Kasumi-1 (cell line): Measurements from ENCODE around the gene KDM4C.
"Not testable (repeated sequence)": the region's sequence is repeated elsewhere in the genome, so short reads cannot be mapped to it uniquely, and the experiment has no call there.

ENCODE experiments used
- DNase-seq, 2 experiments: peaks; one replicate each; lab custom pipeline; 2025; lab: John Stamatoyannopoulos, UW

KDM4C gene

DNA sequence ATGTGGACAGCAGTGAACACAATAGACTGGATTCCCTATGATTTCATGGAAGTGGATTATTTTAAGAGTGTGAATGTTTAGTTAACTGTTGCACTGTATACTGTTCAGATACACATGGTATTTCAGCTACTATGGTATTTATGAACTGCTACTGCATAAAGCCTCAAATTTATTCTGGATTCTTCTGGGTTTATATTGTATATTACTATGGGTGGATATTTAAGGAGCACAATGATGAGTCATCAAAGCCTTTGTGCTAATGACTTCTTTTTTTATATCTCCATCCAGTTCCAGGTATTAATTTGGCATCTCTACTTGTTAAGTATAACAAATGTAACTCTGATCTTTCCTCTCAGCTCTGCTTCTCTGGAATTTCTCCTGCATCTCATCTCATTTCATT lies 6.8 kb downstream of the KDM4C start:
- DNase-seq: no peak

DNA sequence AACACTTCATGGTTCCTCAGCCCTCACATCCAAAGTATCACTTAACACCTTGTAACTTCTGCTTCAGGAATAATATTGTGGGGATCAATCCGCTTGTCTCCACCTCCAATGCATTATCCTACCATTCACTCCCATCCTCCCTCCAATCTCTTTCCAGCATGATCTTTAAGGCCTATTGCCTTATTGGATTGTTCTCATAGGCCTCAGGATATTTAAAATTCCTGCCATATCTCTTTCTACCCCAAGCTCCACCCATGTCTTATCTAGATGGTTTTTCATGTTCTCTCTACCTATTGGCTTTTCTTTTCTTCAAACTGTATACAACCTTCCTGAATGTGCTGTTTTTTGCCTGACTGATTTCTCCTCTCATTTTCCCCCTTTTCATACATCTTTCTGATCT lies 7.2 kb downstream of the KDM4C start:
- DNase-seq: no peak

DNA sequence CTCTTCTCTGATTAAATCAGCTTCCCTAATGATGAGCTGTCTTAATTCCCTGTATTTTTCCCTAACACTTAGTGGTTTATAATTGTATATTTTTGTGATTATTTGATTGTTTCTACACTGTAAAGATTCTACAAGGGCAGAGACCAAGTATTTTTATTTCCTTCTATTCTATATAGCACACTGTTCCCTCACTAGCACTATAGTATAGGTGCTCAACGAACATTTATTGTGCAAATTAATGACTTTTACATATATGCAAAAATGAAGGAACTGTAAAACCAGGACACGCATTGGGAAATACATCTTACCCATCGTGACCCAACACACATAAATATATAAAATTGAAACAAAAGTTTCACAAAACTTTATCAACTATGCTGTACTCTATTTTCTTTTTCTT lies 7.6 kb downstream of the KDM4C start:
- no peak for DNase-seq

DNA sequence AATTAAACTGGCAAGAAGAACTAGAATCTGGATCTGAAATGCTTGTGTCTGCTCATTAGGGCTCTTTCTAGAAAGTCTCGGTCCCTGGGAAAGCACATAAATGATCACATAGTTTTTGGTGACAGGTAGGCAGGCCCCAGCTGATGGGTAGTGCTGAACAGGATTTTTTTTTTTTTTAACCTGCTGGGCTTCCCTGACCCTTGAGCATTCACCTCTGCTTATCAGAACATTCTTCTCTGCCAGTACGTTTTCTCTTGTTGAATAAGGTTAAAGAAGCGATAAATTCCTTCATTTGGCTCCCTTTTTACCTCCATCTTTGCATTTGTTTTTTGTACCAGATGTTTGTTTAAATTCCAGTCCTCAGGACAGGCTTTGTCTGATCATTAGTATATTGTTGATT lies 8.8 kb downstream of the KDM4C start:
- no peak for DNase-seq

DNA sequence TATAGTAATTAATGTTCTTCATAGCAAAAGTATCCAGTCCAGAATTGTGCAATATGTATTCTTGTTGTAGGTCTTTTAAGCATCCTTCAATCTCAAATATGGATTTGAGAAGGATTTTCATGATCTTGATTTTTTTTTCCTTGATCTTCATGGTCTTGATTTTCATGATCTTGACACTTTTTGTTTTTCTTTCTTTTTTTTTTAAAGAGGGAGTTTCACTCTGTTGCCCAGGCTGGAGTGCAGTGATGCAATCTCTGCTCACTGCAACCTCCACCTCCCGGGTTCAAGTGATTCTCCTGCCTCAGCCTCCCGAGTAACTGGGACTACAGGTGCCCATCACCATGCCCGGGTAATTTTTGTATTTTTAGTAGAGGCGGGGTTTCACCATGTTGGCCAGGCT lies 10.8 kb downstream of the KDM4C start:
- not testable (repeated sequence) for DNase-seq

DNA sequence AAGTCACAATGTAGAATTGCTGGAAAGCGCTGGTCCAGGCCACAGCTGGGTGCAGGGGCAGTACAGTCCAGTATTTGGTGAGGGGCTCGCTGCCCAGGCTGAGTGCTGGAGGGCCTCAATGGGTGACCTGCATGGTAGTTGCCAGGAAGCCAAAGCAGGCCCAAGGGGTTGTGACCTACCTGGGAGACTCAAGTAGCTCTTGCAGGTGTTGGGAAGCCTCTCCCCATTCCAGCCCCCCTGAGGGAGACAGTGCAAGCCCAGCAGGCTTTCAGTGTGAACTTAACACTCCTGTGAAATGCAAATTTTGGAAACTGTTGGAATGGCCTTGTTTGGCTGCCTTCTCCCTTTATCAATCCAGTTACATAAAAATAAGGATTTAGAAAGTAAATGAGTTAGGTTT lies 13.9 kb downstream of the KDM4C start:
- DNase-seq: no peak

DNA sequence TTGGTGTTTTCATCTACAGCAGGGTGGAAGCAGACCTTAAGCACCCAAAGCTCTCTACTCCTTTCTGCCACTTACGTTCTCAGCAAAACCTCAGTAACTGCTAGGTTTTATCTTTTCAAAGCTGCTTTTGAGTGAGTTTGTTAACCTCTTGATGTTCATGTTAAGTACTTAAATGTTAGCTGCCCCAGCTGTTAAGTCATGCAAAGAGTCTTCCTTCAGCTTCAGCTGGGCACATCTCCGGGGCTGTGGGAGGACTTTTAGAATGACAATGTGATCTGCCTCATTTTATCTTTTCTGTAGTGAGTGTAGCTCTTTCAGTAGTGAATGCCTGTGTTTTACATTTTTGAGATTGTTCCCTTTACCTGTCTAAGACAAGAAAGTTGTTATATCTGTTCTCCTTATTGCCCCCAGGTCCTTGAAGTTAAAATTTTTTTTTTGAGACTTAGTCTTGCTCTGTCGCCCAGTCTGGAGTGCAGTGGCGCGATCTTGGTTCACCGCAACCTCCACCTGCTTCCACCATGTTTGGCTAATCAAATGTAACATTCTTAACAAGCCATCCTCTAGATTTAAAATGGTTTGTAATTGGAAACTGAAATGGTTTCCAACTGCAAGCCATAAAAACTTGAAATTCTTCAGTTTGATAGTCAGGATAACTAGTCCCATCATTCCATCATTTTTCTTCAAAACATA lies 19.6 kb downstream of the KDM4C start:
- no peak for DNase-seq

DNA sequence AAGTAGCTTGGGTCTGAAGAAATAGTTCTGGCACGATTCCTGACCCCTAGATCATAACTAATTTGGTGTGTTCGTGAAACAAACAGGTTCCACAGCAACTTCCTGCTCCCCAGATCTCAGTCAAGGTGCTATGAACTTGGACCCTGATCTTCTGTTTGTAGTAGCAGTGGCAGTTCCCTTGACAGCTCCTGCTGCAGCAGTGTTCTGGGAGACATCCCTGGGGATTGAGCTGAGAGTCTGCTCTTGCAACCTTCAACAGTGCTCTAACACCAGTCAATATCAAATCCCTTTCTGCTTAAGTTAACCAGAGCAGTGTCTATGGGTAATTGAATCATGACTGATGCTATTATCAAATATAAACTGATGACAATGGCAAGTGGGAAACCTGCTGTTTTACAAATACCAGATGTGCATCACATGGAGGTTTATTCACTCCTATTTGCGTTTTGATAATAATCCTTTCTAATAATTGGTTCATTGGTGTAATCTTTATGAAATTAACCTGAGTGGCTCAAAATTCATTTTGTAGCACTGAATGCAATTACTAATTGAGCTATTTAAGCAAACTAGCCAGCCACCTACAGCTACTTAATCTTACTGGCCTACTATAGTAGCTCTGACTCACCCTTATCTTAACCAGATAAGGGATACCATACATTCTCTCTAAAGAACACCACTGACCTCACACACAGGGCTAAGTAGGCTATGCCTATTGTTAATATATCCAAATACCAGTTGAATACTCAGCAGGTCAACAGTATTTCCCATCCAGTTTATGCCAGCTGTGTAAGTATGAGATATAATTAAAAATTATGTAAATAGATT lies 21.9 kb downstream of the KDM4C start:
- no peak for DNase-seq

DNA sequence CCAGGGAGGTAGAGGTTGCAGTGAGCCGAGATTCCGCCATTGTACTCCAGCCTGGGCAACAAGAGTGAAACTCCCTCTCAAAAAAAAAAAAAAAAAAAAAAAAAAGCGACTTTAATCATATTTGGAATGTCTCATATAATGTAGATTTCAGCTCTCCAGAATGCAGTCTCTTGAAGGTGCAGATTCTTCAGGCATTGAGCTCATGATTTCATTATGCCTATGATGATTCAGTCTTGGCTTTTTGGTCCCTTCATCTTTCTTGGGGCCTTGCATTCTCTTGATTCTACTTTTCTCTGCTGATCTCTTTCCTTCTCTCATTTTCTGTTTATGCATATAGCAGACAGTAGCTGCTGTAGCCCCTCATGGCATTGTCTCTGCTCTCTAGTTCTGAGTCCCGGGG lies 22.9 kb downstream of the KDM4C start:
- no peak for DNase-seq

DNA sequence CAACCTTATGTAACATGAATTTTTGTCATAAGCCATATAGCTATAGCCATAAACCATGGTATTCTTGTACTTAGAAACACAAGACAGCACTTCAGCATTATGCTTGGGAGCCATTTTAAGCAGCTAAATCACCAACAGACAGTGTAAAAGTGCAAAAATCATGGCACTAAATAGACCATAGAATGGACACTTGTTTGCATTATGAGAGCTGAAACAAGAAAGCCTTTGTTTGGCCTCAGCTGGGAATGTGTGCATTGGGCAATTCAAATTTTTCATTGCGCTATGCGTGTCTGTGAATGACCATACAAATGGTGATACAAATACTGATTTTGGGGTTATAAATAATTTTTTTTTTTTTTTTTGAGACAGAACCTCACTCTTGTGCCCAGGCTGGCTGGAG lies 23.7 kb downstream of the KDM4C start:
- no peak for DNase-seq

DNA sequence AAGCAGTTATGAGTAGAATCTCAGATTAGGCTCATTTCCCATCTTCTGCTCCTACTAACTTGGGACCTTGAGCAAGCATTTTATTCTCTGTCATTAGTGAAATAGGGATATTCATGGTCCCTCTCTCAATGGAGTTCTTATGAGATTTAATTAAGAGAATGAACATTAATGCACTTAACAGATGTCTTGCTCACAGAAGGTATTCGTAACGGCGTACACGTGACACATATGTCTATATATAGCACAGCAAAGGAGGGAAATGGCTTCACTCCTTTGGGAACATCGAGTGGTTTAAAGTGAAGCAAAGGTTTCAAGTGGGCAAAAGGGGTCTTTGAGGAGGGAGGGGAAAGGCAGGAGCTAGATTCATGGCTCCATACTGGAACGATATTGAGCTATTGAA lies 24.6 kb downstream of the KDM4C start:
- DNase-seq: no peak

DNA sequence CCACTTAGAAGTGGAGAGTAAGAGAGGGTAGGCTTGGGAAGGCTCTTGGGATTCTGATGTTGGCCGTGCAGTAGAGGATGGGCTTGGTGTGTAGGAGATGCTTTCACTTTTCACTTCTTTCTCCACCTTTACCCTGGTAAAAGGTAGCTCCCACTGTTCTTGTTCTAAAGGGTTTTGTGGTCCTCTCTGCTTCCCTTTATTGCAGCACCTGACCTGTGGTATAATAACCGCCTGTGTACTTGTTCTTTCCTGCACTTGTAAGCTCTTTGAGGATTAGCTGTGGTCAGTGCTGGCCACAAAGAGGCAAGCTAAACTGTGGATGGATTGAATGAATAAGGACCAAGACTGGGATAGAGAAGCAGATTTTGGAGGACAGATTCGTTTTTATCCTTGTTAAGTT lies 25.2 kb downstream of the KDM4C start:
- DNase-seq: no peak

DNA sequence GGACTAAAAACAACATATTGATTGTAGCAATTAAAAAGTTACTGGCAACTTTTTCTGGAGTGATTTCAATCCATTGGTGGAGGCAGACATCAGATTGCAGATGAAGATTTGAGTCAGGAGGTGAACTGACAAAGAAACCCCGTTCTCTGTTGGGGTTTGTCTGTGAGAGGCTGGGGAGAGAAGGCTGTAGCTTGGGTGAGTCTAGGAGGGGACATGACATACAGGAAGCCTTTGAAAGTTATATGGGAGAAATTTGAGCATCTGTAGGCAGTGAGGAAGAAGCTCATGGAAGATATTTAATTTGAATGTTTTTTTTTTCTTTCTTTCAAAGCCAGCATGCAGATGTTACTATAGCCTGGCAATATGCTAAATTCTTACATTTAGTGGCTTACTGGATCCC lies 26.0 kb downstream of the KDM4C start:
- DNase-seq: no peak

DNA sequence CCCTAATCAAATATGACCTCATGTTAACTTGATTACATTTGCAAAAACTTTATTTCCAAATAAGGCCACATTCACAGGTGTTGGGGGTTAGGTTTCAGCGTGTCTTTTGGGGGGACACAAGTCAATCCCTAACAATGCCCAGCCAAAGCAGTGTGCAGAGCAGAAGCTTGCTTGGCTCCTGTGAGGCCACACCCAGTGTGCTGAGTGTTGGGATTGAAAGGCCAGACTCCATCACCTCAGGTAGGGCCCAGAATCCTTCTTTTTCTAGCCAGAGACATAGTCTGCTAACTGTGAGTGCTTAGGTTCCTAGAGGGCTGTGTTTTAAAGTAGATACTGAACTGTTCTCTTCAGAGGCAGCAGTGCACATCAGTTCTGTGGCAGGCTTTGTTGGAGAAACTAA lies 27.9 kb downstream of the KDM4C start:
- DNase-seq: no peak

DNA sequence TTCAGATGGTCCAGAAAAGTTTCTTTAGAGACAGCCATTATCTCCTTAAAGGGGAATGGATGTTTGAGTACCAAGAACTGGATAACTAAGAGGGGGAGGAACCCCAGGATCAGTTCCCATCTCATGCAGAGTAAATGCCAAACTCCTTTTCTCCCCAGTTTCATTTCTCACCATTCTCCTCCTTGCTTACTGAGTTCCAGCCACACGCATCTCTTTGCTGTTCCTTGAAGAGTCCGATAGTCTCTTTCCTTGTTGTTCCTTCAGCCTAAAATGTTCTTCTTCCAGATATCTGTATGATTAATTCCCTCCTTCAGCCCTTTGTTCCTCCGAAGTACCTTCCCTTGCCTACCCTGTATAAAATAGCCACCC lies 30.0 kb downstream of the KDM4C start:
- no peak for DNase-seq

DNA sequence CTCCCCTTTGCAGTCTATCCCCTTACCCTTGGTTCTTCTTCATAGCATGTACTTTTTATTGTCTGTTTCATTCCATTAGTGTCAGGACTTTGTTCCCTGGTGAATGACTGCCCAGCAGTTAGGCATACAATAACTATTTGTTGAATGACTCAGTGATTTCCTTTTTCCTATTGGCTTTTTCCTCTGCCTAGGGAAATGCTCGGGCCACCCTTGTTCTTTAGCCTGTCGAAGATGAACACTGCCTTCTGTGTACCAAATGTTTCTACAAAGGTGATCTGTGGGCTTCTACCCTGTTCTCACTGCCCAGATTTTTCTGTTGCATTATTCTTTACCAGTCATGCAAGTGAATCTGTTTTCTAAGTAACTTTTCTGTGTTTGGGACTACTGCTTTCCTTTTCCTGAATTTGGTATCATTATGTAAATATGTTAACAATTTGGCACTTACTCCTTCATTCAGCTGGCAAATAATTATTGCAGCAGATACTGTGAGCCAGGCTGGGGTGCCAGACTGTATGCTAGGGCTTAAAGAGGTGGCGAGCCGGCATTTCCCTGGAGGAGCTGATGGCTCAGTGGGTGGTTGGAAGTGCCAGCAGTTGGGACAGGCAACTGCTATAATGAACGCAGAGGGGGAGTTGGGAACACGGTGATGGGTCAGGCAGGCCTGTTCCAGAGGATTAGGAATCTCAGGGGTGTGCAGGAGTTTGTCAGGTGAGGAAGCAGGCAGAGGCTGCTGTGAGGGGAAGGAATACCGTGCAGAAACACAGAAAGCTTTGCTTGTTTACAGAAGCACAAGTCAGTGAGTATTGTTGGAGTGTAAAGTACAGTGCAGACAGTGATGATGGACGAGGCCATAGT lies 30.6 kb downstream of the KDM4C start:
- no peak for DNase-seq

DNA sequence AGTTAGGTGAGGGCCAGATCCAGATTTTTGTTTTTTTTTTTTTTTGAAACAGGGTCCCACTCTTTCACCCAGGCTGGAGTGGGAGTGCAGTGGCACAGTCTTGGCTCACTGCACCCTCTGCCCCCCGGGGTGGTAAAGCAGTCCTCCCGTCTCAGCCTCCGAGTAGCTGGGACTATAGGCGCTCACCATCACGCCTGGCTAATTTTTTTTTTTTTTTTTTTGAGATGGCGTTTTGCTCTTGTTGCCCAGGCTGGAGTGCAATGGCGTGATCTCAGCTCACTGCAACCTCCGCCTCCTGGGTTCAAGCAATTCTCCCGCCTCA lies 31.2 kb downstream of the KDM4C start:
- DNase-seq: not testable (repeated sequence)

DNA sequence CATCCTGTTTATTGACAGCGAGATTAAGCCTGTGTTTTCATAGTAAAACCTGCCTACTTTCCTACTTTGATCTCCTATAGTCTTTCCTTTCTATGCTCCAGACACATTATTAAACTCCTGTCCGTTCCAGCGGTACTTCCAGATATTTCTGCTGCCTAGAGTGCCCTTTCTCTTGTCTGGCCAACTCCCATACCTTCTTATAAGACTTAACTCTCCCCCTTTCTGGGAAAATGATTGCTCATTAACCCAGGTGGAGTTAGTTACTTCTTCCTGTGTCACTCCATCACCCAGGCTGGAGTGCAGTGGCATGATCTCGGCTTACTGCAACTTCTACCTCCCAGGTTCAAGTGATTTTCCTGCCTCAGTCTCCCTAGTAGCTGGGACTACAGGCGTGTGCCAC lies 33.1 kb downstream of the KDM4C start:
- DNase-seq: no peak

DNA sequence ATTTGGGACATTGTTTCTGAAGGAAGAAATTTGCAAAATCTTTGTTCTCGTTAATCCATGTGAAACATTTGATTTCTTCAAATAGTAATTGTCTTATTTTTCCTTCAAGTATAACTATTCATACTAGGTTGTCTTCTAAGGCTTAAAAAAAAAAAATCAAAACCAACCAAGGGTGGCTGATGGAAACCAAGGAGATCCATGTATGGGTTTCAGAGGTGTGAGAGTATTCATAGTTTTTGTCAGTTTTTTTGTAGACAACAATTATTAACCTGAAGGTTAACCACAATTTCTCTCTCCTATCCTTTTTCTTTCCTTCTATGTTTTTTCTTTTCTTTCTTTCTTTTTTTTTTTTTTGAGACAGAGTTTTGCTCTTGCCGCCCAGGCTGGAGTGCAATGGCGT lies 35.4 kb downstream of the KDM4C start:
- DNase-seq: no peak

DNA sequence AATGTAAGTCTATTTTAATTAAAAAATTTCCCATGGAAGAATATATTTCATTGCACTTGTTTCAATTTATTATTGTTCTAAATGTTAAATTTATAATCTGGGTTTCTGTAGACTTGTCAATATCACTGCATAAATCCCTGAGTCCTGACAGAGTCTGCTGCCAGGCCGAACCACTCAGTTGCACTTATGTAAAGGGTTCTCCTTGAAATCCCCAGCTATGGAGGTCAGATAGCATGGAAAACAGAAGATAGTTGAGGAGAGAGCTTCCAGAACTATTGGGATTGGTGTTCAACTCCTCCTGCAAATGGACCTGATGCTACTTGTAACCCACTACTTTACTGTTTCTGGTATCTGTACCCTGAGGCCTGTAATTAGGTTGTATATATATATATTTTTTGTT lies 37.2 kb downstream of the KDM4C start:
- DNase-seq: no peak

DNA sequence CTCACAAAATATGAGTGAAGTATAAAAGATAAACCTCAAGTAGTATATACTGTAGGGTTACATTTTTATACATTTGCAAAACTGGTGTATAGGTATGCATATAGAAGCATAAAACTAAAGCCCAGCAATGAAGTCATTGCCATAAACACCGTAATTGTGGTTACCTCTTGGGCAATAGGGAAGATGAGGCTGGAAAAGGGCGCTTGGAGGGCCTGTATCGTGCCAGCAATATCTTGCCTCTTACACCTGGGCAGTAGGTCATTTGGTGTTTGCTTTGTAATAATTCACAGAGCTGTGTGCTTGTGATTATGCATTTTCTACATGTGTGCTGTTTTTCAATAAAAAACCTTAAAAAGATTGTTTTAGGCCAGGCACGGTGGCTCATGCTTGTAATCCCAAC lies 45.2 kb downstream of the KDM4C start:
- no peak for DNase-seq

DNA sequence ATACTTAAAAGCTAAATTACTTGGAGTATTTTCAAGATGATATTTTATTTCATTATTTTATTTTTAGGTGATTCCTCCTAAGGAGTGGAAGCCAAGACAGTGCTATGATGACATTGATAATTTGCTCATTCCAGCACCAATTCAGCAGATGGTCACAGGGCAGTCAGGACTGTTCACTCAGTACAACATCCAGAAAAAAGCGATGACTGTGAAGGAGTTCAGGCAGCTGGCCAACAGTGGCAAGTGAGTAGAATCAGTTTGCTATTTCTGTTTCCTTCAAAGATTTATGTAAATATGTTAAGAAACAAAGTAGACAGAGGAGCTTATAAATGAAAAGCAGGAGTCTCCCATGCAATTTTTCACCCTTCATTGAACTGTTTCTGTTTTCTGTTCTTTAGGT lies 47.8 kb downstream of the KDM4C start:
- DNase-seq: no peak

DNA sequence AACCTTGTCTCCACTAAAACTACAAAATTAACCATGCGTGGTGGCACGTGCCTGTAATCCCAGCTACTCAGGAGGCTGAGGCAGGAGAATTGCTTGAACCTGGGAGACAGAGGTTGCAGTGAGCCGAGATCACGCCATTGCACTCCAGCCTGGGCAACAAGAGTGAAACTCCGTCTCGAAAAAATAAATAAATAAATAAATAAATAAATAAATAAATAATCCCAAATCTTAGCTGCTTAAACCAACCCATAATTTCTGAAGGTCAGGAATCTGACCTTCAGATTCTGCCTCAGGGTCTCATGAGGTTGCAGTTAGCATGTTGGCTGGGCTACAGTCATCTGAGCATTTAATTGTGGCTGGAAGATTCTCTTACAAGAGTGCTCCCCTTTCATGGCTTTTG lies 48.5 kb downstream of the KDM4C start:
- not testable (repeated sequence) for DNase-seq
